SK-N-SH treated with all-trans-retinoic acid at 6 μM for 48 hours (cell line): Measurements from ENCODE around the gene TULP1.

Experiments
- ATAC-seq: fragments of 200-7000 bp; cut with Tn5 transposase; 3 replicates; pipeline ENCODE4 v1.9.1; 2020; ENCODE audit warnings: mild to moderate bottlenecking, moderate library complexity
- ARNTL ChIP-seq: fragments of 450-650 bp; formaldehyde crosslinking; IDR thresholded peaks from 2 replicates; pipeline ENCODE4 v1.5.0; 2020; ENCODE audit warnings: low read depth, mild to moderate bottlenecking, moderate library complexity, borderline replicate concordance
- BACH2 ChIP-seq: fragments of 250-450 bp; sonication (Bioruptor Pico); IDR thresholded peaks from 2 replicates; pipeline ENCODE4 v1.9.0; 2021; ENCODE audit warnings: mild to moderate bottlenecking, borderline replicate concordance
- CREB5 ChIP-seq: fragments of 250-450 bp; sonication (Bioruptor Pico); IDR thresholded peaks from 2 replicates; pipeline ENCODE4 v1.5.1; 2020; ENCODE audit warnings: low read depth, mild to moderate bottlenecking, moderate library complexity
- CSDC2 ChIP-seq: fragments of 250-450 bp; sonication (Bioruptor Pico); IDR thresholded peaks from 2 replicates; pipeline ENCODE4 v1.5.0; 2020; ENCODE audit warnings: mild to moderate bottlenecking, moderate library complexity
- CSRNP3 ChIP-seq: fragments of 250-450 bp; sonication (Bioruptor Pico); IDR thresholded peaks from 2 replicates; pipeline ENCODE4 v1.5.1; 2021; ENCODE audit warnings: mild to moderate bottlenecking, moderate library complexity
- GLIS3 ChIP-seq: fragments of 250-450 bp; sonication (Bioruptor Pico); IDR thresholded peaks from 2 replicates; pipeline ENCODE4 v1.5.0; 2020; ENCODE audit warnings: mild to moderate bottlenecking, moderate library complexity
- ISL1 ChIP-seq: fragments of 250-450 bp; sonication (Bioruptor Pico); IDR thresholded peaks from 2 replicates; pipeline ENCODE4 v2.1.2; 2022; ENCODE audit warnings: mild to moderate bottlenecking, moderate library complexity
- OSR1 ChIP-seq: fragments of 250-450 bp; sonication (Bioruptor Pico); IDR thresholded peaks from 2 replicates; pipeline ENCODE4 v1.8.0; 2022; ENCODE audit warnings: moderate library complexity, mild to moderate bottlenecking, inconsistent platforms
- PATZ1 ChIP-seq: fragments of 250-450 bp; sonication (Bioruptor Pico); IDR thresholded peaks from 2 replicates; pipeline ENCODE4 v1.8.0; 2020; ENCODE audit warnings: mild to moderate bottlenecking, moderate library complexity, borderline replicate concordance
- POU6F1 ChIP-seq: fragments of 250-450 bp; sonication (Bioruptor Pico); IDR thresholded peaks from 2 replicates; pipeline ENCODE4 v1.8.0; 2021; ENCODE audit warnings: low read depth, mild to moderate bottlenecking, moderate library complexity, borderline replicate concordance
- PPARA ChIP-seq: fragments of 250-450 bp; sonication (Bioruptor Pico); IDR thresholded peaks from 2 replicates; pipeline ENCODE4 v1.5.0; 2020; ENCODE audit warnings: mild to moderate bottlenecking, borderline replicate concordance
- RARB ChIP-seq: fragments of 250-450 bp; sonication (Bioruptor Pico); IDR thresholded peaks from 2 replicates; pipeline ENCODE4 v1.8.0; 2021; ENCODE audit warnings: mild to moderate bottlenecking, moderate library complexity
- SNAI2 ChIP-seq: fragments of 250-450 bp; sonication (Bioruptor Pico); IDR thresholded peaks from 2 replicates; pipeline ENCODE4 v1.5.0; 2020; ENCODE audit warnings: mild to moderate bottlenecking, moderate library complexity
- TCF4 ChIP-seq: fragments of 250-450 bp; sonication (Bioruptor Pico); IDR thresholded peaks from 2 replicates; pipeline ENCODE4 v1.8.0; 2021; ENCODE audit warnings: mild to moderate bottlenecking, moderate library complexity, borderline replicate concordance
- TOX ChIP-seq: fragments of 250-450 bp; sonication (Bioruptor Pico); IDR thresholded peaks from 2 replicates; pipeline ENCODE4 v1.8.0; 2021; ENCODE audit warnings: mild to moderate bottlenecking, moderate library complexity, borderline replicate concordance
- TSHZ2 ChIP-seq: fragments of 250-450 bp; sonication (Bioruptor Pico); IDR thresholded peaks from 2 replicates; pipeline ENCODE4 v1.5.0; 2020; ENCODE audit warnings: mild to moderate bottlenecking, moderate library complexity
- ZC3H10 ChIP-seq: fragments of 250-450 bp; sonication (Bioruptor Pico); IDR thresholded peaks from 2 replicates; pipeline ENCODE4 v1.5.1; 2021; ENCODE audit warnings: mild to moderate bottlenecking, moderate library complexity
- ZFP3 ChIP-seq: fragments of 250-450 bp; sonication (Bioruptor Pico); IDR thresholded peaks from 2 replicates; pipeline ENCODE4 v1.5.0; 2020; ENCODE audit warnings: mild to moderate bottlenecking, moderate library complexity
- ZNF565 ChIP-seq: fragments of 450-650 bp; formaldehyde crosslinking; conservative IDR thresholded peaks from 2 replicates; pipeline ENCODE4 v1.5.0; 2020; ENCODE audit warnings: low read depth, mild to moderate bottlenecking, moderate library complexity
- ZNF70 ChIP-seq: fragments of 450-650 bp; formaldehyde crosslinking; IDR thresholded peaks from 2 replicates; pipeline ENCODE4 v1.5.0; 2020; ENCODE audit warnings: mild to moderate bottlenecking, moderate library complexity
- ZNF8 ChIP-seq: fragments of 450-650 bp; formaldehyde crosslinking; IDR thresholded peaks from 2 replicates; pipeline ENCODE4 v1.5.0; 2020; ENCODE audit warnings: mild to moderate bottlenecking, moderate library complexity

Gene TULP1

GRCh38 chr6:35512740-35513139 lies at the start of gene TULP1:
TULP1 (minus strand) TSS chr6:35512896; CDS start chr6:35512858, 38 bp downstream.
- TF ChIP-seq SNAI2 (CRISPR knock-in tag) (no peak), CSRNP3 (CRISPR knock-in tag) (no peak), ARNTL (no peak), ZNF565 (CRISPR knock-in tag) (no peak), ZNF8 (CRISPR knock-in tag) (no peak), ZNF70 (CRISPR knock-in tag) (no peak), BACH2 (no peak)
- ATAC-seq, result no peak

GRCh38 chr6:35562060-35562459 lies 49.4 kb upstream of the TULP1 start:
- no peak for ATAC-seq
- TF ChIP-seq PPARA (CRISPR knock-in tag) (no peak), ZNF70 (CRISPR knock-in tag) (no peak), ZFP3 (CRISPR knock-in tag) (no peak), GLIS3 (CRISPR knock-in tag) (no peak), POU6F1 (no peak), CSDC2 (CRISPR knock-in tag) (no peak), TSHZ2 (CRISPR knock-in tag) (no peak), PATZ1 (CRISPR knock-in tag) (no peak), SNAI2 (CRISPR knock-in tag) (no peak), CREB5 (CRISPR knock-in tag) (no peak), ZC3H10 (CRISPR knock-in tag) (no peak), ARNTL (no peak)
- TF ChIP-seq, all 23 proteins: peak for 0

- ATAC-seq, result no peak
- TF ChIP-seq CSRNP3 (CRISPR knock-in tag) (no peak), POU6F1 (no peak), RARB (no peak), PPARA (CRISPR knock-in tag) (no peak), GLIS3 (CRISPR knock-in tag) (no peak), OSR1 (CRISPR knock-in tag) (no peak), CSDC2 (CRISPR knock-in tag) (no peak), TCF4 (CRISPR knock-in tag) (no peak), ARNTL (no peak), ZFP3 (CRISPR knock-in tag) (no peak), ZNF565 (CRISPR knock-in tag) (no peak), CREB5 (CRISPR knock-in tag) (no peak), ZNF70 (CRISPR knock-in tag) (no peak), ISL1 (CRISPR knock-in tag) (no peak), ZNF8 (CRISPR knock-in tag) (no peak), TOX (CRISPR knock-in tag) (no peak)
Observed at GRCh38 chr6:35561113-35561512, 48.4 kb upstream of the TULP1 start.
